Measurements from ENCODE around the gene MAML2.
A peak's percentile ranks its signal among the peaks of the same experiment; 100 is the strongest.

Gene MAML2

DNA sequence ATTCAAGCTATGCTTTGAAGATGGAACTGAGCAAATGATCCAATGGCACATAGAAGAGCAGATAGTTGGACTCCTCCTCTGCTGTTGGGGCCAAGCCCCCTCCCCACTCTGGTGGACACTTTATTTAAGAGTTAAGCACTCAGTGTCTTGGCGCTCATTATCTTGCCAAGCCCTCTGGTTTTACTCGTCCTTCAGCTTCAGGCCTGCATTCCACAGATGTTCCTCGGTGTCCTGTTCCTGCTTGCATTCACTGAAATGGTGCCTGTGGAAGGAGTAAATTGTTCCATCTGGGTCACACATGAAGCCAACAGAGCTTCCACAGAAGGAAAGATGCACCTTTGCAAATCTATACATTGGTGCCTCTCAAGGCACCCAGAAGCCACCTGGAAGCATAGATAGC lies 26.1 kb downstream of the MAML2 start:
- DNase-seq: no peak

DNA sequence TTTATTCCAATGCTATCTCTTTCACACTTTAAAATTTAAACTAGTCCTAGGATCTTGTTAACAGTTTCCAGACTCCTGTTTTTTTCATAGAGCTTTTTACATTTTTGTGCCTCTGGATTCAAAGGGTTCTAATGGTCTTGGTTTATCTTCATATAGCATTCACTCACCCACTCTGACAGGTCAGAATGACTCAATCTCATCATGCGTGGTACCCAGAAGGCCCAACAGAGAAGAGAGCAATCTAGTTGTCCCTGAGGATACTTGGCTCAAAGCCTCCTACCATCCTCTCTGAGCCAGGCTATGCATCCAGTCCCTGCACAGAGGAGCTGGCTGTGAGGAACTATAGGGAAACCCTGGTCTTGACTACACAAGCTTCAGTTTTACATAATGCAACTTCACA lies 27.5 kb downstream of the MAML2 start:
- no peak for DNase-seq

DNA sequence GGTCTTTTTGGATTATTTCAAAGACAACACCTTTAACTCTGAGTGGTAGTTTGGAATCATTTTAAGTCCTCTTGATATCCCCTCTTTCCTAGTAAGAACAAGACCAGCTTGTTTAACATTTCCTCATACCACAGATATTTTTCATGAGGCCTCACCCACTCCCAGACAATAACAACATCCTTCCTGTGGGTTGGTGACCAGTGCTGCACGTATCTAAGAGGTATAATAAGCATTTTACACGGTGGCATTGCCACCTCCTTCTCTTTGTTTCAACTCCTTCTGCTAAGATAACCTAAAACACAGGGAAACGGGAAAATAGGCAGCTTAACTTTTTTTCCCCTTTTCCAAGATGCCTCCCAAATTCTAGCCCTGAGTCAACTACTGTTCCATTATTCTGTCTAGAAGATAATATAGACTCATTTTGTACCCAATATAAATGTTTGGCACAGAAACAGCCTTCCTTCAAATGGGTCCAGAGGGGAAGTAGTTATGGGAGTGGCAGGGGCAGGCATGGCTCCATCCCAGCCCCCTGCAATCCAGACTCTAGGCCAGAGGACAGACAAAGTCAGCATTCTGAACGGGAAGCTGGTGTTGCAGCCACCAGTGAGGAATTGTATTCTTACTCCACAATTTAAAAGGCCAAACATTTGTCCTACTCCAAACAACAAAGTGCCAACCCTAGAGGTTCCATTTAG lies 28.5 kb downstream of the MAML2 start:
- DNase-seq: no peak

DNA sequence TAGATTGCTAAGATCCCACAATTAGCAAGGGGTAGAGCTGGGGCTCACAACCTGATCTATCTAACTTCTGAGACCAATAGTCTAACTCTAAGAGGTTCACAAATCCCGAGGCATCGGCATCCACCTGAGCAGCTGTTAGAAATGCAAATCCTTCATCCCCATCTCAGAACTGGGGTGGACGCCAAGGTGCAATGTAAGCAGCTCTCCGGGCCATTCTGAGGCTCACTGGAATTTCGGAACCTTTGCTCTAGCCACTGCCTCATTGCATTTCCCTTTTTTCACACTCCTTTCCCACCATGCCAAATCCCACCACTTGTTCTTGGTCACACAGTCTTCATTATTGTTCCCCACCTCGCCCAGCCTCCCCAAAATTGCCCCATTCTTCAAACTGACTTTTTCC lies 29.8 kb downstream of the MAML2 start:
- DNase-seq: no peak

DNA sequence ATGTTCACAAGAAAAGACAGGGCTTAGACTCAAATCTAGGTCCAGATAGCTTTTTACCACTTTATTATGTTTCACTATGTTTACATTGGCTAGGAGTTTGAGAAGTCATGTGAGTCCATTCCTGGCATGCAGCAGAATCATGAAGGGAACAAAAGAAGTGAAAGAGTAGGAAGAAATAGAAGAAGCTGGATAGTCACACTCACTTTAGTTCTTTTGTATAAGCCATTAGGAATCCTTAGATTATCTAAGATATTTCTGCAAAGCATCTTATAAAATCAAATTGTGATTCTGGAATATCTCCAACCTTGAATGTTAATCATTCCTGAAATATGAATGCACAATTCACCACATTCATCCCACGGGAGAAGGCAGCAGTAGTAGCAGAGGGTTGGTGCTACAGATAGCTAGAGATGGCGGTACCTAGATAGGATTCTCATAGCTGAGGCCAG lies 31.9 kb downstream of the MAML2 start:
- no peak for DNase-seq

DNA sequence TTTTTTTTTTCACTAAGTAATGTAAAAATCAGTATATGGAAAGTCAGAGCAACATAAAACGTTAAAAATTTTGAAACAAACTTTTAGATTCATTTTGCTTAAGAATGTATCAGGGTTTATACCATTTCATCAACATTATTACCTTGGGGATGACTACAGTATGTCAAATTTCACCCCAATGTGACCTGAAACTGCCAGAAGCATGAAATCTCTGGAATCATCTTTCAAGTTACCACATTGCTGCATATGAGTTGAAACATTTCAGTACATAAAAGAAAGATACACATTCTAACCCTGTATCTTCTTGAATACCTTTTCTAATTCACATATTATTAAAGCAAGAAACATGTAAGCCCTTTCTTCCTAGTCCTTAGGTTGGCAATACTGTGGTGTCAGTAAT lies 32.8 kb downstream of the MAML2 start:
- DNase-seq: no peak

DNA sequence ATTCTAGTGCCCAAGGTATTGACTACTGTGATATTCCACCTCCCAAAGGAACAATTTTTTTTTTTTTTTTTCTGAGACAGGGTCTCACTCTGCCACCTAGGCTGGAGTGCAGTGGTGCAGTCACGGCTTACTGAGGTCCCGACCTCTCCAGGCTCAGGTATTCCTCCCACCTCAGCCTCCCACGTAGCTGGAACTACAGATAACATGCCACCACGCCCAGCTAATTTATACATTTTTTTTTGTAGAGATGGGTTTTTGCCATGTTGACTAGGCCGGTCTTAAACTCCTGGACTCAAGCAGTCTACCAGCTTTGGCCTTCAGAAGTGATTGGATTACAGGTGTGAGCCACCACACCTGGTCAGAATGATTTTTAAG lies 33.4 kb downstream of the MAML2 start:
- no peak for DNase-seq

DNA sequence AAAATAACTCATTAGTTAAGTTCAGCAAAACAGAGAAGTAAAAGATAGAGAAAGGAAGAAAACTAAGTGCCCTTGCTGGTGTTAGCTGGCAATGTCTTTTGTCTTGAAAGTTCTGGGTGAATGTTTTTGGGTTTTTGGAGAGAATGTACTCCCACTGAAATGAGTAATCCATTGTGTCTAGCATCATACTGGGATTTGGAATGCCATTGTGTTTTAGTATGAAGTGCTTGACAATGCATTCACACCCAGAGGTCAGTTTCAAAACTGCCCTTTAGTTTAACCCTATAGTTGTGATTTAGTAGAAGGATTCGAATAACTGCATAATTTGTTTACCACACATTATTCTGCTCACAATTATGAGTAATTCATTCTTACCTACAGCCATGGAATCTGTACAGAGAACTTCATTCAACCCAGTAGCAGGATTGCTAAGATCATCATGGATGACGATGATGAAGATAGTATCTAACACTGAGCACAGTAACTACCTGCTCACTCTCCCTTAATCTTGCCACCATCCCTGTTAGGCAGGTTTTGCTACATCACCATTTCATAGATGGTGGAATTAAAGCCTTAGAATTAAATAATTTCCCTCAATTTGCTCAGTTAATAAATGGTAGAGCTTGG lies 33.9 kb downstream of the MAML2 start:
- no peak for DNase-seq

DNA sequence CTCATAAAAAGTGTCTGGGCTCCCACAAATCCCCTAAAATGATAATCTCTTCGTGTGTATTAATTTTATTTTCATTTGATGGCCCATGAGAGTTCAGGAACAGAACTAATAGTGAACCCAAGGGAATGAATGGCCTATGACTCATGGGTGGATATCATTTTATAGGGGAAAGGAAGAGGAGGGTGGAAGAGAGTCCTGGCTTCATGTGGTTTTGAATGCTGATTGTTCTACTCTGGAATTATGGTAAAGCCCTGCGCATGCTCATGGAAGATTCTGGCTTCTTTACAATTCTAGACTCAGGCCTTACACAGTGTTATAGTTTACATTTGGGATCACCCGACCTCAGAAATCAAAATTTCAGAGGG lies 35.2 kb downstream of the MAML2 start:
- DNase-seq: no peak

DNA sequence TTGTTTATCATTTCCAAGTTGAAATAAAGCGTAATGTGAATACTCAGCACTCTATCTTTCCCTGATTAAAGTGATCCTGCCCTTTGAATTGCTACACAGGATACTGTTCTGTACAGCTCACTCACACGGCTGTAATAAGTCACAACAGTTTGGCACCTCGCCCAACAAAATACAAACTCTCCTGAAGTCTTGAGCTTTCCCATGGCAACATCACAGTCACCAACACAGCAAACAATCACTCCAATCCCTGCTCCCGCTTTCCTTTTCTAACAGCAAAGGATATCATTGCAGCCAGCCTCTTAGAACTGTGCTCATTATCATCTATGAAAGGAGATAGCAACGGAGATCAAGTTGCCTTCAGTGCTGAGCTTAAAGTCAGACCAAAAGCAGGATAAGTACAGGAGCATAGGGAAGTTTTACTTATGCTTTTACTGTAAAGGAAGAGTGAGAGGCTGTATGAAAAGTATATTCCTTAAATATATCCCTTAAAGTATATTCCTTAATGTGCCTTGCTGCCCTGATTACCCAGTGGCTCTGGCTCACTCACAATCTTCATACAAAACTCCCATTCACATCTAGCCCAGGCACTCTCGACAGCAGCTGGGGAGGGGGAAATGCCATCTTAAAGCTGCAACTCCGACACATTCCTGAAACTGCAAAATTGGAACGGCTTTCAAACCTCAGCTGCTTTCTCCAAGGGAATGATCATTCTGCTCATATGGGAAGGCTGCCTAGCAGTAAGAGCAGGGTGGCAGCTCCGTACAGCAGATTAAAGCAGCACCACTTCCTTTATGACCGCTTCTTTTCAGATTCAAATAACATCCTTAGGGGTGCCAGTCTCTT lies 35.8 kb downstream of the MAML2 start:
- DNase-seq: no peak

DNA sequence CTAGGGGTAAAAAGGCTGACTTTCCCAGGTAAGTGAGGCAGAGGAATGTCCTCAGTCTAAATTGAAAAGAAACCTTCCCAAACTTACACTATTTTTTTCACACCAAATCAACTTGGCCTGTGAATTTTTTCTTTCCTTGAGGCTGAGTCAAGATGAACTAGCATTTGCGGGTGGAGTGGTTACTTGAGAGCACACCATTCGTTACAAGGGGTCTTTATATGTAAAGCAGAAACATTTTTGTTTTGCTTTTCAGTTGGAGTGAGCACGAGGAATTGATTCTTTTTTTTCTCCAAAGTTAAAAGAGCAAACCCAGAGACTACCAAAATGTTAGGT lies 36.4 kb downstream of the MAML2 start:
- DNase-seq: no peak

DNA sequence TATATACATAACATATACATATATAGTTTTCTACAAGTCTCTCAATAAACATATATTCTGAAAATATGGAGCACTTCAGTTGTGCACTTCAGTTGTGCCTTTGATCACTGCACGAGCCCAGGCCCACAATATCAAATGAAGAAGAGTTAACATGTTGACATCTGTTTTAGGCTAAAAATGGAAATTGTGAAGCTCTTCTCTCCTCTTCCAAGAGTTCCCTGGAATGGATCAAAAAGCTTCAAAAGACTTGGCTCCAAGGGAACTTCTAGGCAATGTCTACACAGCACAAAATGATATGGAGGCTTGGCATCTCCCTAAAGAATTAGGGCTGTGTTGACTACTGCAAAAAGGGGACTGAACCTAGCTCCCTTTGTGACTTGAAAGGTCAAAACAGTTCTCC lies 36.9 kb downstream of the MAML2 start:
- no peak for DNase-seq

DNA sequence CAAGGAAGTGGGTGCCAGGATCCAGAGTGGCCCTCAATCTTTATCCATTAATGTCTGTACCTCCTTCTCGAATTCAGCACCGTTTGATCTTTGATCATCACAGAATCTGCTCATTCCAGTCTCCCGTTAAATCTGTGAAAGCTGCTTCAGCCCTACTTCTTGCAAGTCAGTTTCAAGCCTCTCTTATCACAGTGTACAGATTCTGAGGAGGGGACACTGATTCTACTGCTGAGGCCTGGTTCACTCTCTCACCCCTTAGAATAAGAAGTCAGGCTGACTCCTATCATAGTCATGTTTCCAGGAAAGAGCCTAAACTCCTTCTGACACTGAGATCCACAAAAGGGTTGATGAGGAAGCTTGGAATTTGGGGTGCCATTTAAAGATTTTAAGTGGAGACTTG lies 39.0 kb downstream of the MAML2 start:
- DNase-seq: no peak

DNA sequence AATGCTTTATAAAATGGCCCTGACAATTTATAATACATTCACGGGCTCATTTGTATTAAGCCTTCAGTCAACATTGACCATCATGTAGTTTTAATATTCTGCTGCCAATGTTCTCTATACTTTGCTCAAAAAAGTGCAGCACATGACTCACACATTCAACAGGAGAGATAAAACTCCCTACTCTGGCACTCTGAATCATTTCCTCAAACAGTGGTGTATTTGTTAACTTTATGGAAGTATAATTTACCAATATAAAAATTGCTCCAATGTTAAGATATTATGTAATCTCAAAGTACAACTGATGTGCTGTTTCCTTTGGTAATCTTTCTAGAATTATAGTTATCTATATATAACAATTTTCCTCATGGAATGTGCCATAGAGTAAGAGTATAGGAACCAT lies 39.9 kb downstream of the MAML2 start:
- peak; percentile 52 for DNase-seq

DNA sequence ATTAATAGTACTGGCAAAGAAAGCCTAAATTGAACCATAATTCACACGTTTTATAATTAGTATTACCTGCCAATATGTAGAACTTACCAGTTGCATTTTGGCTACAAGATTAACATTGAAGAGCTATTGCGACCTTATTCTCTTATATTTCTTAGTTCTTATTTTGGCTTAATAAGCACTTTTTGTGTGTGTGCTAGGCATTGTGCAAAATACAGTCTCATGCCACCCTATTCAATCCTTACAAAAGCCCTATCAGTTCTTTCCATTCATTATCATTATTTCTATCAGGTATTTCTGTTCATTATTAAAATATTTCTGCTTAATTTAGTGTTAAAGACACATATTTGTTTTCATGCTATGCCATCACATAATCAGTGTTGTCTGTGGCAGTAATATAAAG lies 41.2 kb downstream of the MAML2 start:
- no peak for DNase-seq

DNA sequence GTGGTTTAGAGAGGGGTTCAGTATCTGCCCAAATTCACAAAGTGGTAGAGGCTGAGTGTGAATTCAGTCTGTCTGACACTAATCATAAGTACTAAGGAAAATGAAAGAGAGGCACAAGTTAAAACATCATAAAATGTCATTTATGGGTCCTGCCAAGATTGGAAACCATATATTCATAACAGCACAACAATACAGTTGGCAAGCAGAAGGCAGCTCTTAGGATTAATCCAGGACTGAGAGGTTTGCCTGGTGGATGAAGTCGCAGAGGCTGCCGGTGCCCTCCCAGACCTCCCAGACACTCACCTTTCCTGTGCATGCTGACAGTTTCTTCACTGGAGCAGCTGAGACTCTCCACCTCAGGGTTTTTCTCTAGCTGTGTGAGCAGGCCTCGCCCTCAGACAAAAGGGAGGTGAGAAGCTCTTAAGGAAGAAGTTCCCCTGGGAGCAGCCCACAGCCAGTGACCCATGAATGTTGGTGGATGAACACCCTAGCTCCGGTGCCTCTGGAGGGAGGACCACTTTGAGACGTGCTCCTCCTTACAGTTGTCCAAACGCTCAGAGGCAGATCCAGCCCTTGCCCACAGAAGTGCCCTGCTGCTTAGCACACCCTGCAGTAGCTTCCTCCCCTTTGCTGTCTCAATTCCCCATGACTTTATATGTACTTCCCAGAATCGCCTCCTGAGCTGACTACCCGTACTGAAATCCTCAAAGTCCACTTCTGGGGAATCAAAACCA lies 43.7 kb downstream of the MAML2 start:
- DNase-seq: no peak

DNA sequence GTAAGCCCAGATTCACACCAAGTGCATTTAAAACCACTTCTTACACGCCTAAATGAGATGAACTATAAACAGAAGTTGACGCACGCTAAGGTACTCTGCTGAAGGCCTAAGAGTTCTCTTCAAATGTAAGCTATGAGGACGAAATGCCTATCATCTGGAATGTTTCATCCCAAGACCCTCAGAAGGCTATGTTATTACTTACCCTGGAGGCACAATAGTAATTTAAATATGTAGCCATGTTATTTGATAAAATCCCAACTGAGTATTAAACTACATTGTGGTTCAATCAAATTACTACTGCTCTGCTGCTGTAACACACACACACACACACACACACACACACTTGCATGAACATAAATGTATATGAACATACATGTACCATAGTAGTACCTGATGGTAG lies 47.6 kb downstream of the MAML2 start:
- no peak for DNase-seq

DNA sequence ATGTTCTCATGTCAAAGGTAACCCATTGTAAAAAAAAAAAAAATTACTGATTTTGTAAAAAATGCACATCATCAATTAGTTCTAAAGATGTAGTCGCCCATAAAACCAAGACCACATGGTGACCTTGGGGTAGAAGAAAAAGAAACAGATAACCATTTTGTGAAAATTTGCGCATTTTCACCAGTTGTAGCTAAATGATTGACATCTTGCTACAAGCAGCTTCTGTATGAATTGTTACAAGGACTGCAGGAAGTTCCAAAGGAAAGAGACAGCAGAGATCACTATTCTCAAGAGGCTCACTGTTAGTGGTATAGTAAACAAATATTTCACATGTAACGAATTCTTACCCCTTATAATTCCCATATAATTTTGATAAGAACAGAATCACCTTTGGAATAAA lies 48.7 kb downstream of the MAML2 start:
- DNase-seq: no peak

DNA sequence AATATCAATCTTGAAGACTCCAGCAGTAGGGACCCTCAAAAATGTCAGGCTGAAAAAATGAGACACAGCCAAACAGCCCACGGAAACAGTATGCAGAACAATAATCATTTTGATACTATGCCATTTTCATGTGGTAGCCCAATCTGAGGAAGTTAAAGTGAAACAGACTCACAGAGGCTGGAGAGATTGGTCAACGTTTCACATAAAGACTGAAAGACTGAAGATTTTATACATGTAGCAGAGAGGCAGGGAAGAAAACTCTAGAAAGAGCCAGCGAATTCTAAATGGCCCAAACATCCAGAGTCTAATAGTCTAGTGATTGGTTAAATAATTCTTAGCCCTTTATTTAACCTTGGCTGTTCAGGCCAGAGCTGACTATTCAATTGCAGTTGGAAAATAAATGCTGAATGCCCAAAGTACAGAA lies 49.4 kb downstream of the MAML2 start:
- DNase-seq: peak; percentile 75

DNA sequence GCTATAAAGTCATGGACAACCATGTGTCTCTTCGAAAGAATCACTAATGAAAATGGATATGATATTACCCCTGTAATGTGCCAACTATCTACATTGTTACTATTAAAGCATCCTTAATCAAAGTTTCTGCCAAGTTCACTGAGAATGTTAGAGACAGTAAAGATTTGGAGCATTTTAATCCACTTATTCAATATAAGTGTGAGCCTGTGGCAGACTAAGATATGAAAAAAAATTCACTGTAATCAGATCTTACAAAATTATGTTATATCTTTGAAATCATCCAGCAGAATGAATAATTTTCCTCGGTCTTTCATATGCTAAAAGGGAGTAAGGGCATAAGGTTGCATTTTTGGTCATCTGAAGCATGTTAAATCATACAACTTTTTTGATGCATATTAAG lies 49.9 kb downstream of the MAML2 start:
- DNase-seq: no peak

DNA sequence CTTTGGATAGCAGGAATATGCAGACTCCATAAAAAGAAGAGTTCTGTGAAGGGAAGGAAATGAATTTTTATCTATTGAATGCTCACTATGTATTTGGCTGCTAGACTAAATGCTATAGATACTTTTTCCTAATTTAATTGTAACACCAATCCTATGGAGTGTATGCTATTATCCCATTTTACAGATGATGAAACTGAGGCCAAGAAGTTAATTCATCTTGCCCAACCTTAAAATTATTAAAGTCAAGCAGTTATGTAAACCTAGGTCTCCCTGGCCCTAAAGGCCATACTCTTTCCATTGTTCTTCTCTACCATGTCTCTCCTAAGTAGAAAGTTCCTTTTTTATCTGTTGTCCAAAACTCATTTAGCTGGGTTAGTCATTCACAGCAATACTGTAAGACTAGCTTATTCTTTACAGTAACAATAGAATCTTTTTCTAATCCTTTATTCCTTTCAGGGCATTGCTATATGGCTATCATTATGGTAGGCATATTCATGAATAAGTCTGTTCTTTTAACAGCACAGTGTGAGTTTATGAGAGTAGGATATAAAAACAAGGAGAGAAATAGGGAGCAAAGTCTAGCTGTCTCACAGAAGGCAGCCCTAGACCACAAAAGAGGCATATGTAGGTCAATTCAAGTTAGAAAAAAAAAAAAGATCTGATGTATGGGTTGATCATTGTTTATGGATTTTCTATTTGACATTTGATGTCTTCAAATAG lies 50.5 kb downstream of the MAML2 start:
- DNase-seq: no peak

DNA sequence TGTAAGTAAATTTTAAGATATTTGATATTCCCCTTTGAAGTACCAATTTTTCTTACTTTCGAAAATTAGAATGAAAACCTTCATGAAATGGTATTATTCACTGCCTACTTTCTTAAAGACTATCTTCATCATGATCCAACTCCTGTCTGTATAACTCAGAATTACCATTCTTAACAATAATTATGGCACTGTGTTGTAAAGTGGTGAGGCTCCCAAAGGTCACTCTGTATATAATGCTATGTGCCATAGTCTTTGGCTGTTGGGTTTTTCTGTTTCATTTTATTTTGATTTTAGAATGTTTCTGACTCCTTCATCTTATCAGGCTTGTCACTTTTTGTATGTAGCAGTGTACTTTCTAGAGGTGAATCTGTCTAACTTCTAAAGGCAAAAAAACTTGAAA lies 52.4 kb downstream of the MAML2 start:
- no peak for DNase-seq

DNA sequence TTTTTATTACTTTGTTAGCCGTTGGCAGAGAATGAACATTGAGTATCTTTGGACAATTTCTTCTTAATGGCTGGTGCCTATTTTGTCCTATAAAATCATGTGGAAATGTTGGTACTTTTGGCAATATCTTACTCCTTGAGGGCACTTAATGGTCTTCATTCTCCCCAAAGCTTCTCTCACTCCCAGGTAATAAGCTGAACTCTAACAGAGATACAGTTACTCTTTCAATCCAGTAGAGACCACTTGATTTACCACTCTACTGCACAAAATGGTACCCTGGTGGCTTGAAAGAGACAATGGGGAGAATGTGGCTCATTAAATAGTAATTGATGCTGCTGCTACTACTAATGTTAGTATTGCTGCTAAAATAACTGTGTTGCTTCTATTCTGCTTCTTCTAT lies 53.0 kb downstream of the MAML2 start:
- no peak for DNase-seq

Data from MV-4-11 (cell line).